ENCODE measurements around the gene CGRRF1. TPM values are rescaled to one million over a fixed set of nuclear protein-coding genes. Genes with fewer than 3 reads are reported as not detected.

The CGRRF1 gene
- total RNA-seq, 1 experiment from 2014 or later = 14.5 TPM

DNA sequence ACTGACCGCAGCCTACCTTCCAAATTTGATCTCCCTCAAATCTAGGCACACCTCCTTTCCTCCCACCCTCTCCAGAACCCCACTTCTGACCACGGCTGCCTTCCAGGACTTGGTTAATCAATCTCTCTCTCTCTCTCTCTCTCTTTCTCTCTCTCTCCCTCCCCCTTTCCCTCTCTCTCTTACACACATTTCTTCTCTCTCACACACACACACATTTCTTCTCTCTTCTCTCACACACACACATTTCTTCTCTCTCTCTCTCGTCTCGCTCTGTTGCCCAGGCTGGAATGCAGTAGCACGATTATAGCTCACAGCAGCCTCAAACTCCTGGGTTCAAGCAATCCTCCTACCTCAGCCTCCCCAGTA, 20.4 kb upstream of the CGRRF1 start:
- DNase-seq (ENCODE audit: low read depth) = no peak

DNA sequence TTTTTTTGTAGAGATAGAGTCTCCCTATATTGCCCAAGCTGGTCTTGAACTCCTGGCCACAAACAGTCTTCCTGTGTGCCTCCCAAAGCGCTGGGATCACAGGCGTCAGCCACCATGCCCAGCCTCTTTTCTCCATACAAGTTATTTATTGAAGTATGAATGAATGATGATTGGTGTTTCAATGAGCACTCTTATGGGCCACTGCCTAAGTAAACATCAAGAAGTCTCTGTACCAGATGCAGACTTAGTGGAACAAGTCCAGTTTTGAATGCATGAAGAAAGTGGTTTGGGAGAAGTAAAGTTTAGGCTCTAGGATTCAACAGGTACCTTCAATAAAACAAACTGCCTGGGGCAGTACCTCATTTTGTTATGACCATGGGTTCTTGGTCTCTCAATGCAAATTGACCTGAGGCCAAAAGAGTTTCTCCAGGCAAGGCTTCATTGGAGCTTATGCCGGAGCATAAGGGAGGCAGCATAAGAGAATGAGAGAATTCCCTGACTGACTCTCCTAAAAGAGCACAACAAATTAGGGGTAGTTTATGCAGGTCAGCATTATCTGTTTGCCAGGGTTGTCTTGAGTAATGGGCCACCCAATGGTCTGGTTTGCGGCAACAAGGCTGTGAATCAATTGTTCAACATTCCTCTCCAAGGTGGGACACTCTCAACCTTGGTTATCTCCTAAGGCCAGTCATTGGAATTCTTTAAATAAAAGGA, 19.8 kb upstream of the CGRRF1 start:
- no peak for DNase-seq (ENCODE audit: low read depth)

DNA sequence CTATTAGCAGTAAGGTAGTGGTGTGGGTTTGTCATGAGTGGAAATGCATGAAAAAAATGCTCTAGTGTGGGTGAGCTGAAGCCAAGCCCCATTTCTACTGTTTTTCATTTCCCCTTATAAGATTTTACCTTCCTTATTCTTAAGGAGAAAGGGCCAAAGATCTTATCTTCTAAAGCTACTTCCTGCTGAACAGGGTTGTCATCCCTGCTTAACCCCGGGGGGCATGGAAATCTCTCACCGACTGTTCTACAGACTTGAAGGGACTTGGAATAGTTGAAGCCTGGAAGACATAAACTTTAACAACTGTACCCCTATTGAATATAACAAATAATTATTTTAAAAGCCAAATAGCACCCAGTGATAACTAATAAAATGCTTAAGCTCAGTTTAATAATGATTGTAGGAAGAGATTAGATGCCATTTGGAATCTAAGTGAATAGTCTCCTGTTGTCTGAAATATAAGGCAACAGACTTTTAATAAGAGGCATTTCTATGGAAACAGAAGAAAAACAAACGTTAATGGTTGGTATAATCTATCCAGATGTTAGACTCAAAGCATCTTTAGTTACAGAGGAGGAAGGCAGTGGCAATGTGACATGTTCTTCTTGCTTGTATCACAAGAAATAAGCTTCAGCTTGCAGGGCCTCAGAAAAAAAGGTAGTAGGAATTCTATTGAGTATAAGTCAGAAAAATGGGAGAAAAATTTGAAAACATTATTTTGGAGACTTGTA, 19.1 kb upstream of the CGRRF1 start:
- no peak for DNase-seq (ENCODE audit: low read depth)

- no peak for DNase-seq (ENCODE audit: low read depth)
Measured at GRCh38 chr14:54493293-54493692, 16.4 kb upstream of the CGRRF1 start.

DNA sequence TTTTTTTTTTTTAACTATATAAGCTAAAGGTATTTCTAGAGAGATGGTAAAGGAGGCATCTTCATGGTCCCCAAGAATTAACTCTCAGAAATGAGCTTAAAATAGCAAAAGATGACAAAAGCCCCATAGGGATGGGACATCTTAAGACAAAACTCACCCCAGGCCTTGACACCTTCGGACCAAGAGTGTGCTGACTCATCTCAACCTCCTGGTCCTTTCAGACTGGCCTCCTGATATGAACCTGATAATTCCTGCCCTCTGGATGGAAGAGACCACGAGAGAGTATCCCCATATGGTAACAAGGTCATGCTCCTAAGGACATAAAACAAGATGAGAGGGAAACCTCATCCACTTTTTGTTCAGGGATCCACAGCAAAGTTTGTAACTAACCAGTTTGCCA, 12.5 kb upstream of the CGRRF1 start:
- no peak for DNase-seq (ENCODE audit: low read depth)

DNA sequence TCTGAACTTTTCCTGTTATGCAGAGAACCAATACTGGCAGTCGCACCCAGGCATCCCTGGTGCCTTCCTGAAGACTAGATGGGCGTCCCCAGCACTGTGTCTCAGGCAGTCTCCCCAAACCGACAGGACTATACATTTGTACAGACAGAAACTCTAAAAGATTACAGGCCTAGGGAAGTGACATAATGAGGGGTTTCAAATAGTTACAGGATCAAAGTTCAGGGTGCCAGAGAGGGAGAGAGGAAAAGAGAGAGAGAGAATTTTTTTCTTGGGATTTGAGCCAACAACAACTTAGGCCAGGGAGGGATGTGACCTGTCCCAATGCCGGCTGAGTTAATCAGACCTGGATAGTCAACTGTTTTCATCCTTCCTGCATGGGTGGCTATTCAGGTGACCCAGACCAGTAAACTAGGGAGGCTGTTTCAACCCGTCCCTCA, 11.6 kb upstream of the CGRRF1 start:
- no peak for DNase-seq (ENCODE audit: low read depth)

DNA sequence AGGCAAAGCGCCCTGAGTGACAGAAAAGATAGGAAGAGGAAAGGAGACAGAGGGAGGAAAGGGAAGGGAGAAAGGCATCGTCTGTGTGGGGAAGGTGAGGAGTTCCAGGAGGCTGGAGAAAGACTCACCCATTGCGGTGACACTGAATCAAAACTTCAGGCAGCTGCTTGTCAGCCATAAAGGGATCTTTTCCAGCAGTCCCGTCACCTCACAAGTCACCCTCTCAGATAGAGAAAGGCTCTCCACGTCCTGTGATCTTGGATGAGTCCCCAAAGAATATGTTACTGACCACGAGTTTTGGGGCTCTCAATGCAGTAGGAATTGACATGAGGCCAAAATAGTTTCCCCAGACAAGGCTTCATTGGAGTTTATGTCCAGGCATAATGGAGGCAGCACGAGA, 11.1 kb upstream of the CGRRF1 start:
- DNase-seq (ENCODE audit: low read depth) = no peak

DNA sequence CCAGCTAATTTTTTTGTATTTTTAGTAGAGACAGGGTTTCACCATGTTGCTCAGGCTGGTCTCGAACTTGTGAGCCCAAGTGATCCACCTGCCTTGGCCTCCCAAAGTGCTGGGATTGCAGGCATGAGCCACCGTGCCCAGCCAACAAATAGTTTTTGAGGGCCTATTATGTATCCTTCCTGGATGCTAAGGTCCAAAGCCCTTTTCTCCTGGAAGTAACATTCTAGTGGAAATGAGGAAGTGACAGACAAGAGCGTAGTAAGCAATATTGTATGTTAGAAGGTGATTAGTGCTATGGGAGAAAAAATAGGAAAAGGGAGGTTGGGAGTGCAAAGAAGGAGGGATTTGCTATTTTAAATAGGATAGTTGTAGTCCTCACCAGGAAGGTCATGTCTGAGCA, 9.0 kb upstream of the CGRRF1 start:
- no peak for DNase-seq (ENCODE audit: low read depth)

DNA sequence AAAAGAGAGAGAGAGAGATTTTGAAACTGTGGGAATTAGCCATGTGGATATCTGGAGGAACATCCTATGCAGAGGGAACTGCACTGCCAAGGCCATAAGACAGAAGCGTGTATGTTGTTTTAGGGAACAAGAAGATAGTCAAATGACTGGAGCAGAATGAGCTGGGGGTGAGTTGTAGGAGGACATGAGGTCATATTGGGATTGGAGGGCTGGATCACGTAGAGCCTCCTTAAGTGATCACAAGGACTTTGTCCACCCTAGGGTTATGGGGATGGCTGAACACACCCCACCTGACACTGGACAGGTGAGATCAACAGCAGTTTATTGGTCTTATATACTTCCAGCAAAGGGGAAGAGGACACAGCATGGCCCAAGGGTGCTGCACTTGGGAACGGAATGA, 8.2 kb upstream of the CGRRF1 start:
- no peak for DNase-seq (ENCODE audit: low read depth)

DNA sequence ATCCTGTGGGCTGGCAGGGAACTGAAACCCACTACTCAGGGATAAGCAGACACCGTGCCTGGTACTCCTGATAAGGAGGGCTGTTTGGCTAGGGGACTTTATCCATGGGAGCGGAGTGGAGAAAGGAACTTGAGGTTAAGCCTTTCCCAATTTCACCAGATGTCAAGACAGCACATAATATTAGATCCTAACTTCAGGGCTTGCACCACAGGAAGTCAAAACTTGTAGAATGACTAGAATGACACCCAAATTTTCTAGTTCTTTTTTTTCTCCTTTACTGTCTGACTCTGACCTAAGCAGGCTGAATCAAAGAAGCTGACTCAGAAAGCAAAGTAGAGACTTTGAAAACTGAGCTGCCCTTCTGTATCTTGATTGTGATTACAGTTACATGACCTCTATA, 7.1 kb upstream of the CGRRF1 start:
- no peak for DNase-seq (ENCODE audit: low read depth)

GRCh38 chr14:54503486-54503885, 6.2 kb upstream of the CGRRF1 start:
- DNase-seq (ENCODE audit: low read depth) = peak; percentile 49

- DNase-seq (ENCODE audit: low read depth) = no peak
Measured at GRCh38 chr14:54512393-54512792, 2.7 kb downstream of the CGRRF1 start.

- no peak for DNase-seq (ENCODE audit: low read depth)
Measured at GRCh38 chr14:54515670-54516069, 6.0 kb downstream of the CGRRF1 start.

DNA sequence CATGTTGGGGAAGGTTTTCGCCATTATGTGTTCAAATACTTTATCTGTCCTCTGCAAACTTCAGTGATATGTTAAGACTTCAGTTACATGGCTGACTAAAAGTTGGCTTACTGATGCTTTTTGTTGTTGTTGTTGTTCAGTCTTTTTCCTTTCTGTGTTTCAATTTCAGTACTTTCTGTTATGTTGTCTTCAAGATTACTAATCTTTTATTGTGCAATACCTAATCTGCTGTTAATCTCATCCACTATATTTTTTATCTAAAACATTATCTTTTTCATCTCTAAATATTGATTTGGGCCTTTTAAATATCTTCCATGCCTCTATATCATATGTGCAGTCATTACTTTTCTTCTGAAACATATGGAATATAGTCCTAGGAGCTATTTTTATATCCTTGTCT, 7.0 kb downstream of the CGRRF1 start:
- no peak for DNase-seq (ENCODE audit: low read depth)

GRCh38 chr14:54524410-54524809, 14.7 kb downstream of the CGRRF1 start:
- no peak for DNase-seq (ENCODE audit: low read depth)

GRCh38 chr14:54528973-54529372, 19.3 kb downstream of the CGRRF1 start:
- DNase-seq (ENCODE audit: low read depth) = no peak

- peak; percentile 56 for DNase-seq (ENCODE audit: low read depth)
Measured at GRCh38 chr14:54529811-54530210, 20.1 kb downstream of the CGRRF1 start.

- no peak for DNase-seq (ENCODE audit: low read depth)
Measured at GRCh38 chr14:54532111-54533012, 22.7 kb downstream of the CGRRF1 start.

- no peak for DNase-seq (ENCODE audit: low read depth)
Measured at GRCh38 chr14:54533100-54533499, 23.4 kb downstream of the CGRRF1 start.

DNA sequence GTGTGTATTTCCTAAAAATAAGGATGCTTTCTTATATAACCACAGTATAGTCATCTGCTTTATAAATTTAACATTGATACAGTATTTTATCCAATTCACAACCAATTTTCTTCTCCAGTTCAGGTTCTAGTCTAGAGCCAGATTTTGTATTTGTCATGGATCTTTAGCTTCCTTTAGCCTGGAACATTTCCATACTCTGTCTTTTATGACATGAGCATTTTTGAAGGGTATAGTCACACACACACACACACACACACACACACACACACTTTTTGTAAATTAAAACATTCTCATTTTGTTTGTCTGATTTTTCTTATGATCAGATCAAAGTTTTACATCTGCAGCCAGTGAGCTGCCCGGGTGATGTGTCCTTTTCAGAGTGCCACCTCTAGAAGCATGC, 25.4 kb downstream of the CGRRF1 start:
- no peak for DNase-seq (ENCODE audit: low read depth)

DNA sequence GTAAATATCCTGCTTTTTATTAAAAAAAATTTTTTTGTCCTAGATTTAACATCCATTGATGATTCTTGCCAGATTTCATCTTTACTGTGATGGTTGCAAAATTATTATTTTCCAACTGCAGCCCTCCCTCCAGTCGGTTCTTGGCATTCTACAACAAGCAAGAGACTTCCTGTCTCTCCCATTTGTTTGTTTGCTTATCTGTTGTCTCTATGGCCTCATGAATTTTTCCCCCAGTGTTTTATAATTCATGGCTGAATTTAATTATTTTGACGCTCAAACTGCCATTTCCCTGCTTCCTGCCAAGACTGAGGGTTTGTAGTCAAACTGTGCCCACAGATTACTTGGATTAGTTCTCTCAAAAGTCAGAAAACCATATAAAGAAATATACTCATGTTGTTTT, 25.9 kb downstream of the CGRRF1 start:
- DNase-seq (ENCODE audit: low read depth) = no peak

- DNase-seq (ENCODE audit: low read depth) = no peak
Measured at GRCh38 chr14:54537651-54538050, 27.9 kb downstream of the CGRRF1 start.
